ENCODE results near the gene IMPACT.

The IMPACT gene

DNA sequence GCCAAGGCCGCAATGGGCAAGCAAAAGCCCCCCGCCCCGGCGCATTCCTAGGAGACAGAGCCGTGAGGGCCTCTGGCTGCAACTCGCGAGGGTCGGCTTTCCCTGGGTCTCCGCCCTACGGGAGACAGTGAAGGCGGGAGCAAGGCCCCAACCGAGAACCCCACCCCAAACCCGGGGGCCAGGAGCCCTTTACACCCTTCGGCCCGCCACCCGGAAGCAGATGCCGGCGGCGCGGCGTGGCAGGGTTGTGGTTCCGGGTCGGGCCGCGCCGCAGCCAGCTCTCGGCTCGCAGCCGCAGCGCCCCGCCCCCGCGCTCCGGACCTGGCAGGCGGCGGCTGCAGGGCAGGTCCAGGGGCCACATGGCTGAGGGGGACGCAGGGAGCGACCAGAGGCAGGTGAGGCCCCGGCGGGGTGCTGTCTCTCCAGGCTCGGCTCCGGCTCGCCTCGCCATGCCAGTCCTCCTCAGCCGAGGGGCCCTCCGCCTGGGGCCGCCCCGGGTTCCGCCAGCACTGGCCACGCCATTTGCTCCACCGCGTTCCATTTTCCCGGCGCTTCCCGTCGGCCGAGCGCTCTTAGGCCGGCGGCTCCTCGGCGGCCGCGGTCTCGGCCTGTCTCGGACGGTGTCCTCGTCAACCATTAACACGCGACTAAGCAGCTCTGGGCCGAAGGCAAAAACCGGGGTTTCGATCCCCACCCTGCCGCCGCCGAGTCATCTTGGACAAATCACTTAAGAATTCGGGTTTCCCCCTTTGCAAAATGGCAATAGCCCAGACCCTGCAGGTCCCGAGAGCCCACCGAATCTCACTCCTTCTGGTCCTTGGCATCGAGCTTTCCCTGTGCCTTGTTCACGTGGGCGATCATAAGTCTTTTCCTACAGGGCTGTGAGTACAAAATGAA, at the start of gene IMPACT:
Gene IMPACT, plus strand, starts transcription at position 273 of the 897 bp plus-strand sequence. Its CDS starts 87 bp downstream, at position 360.
- Histone ChIP-seq H3K4me3 (ENCODE audit: low read depth in 1 of 2, low read length in 2 of 2) (peak within 1 kb of the TSS; percentile 34 to 89), H3K9ac (ENCODE audit: low read length) (peak within 1 kb of the TSS; percentile 68), H3K27me3 (ENCODE audit: control insufficient read depth in 1 of 2, insufficient read depth in 2 of 2, low read length in 2 of 2) (no peaks in the 10 kb centered on the region), H3K36me3 (ENCODE audit: insufficient read depth, low read length) (no peaks in the 10 kb centered on the region), H3K9me3 (ENCODE audit: low read length) (no peaks in the 10 kb centered on the region), H3K27ac (ENCODE audit: low read depth, low read length) (peak within 1 kb of the TSS; percentile 77), H3K4me1 (ENCODE audit: insufficient read depth, low read length) (peaks cover 12% of the 10 kb centered on the region)

- no peaks in the 10 kb centered on the region for H3K27me3 ChIP-seq (ENCODE audit: control insufficient read depth in 1 of 2, insufficient read depth in 2 of 2, low read length in 2 of 2)
- no peak overlapping the region for H3K27ac ChIP-seq (ENCODE audit: low read depth, low read length)
- peaks cover 5% of the 10 kb centered on the region for H3K36me3 ChIP-seq (ENCODE audit: insufficient read depth, low read length)
- no peak overlapping the region for H3K9ac ChIP-seq (ENCODE audit: low read length)
- H3K9me3 ChIP-seq (ENCODE audit: low read length) = no peaks in the 10 kb centered on the region
- no peaks in the 10 kb centered on the region for H3K4me1 ChIP-seq (ENCODE audit: insufficient read depth, low read length)
- H3K4me3 ChIP-seq (ENCODE audit: low read depth in 1 of 2, low read length in 2 of 2) = no peak overlapping the region
Measured at GRCh38 chr18:24378598-24378997, 47.9 kb upstream of the IMPACT start.

DNA sequence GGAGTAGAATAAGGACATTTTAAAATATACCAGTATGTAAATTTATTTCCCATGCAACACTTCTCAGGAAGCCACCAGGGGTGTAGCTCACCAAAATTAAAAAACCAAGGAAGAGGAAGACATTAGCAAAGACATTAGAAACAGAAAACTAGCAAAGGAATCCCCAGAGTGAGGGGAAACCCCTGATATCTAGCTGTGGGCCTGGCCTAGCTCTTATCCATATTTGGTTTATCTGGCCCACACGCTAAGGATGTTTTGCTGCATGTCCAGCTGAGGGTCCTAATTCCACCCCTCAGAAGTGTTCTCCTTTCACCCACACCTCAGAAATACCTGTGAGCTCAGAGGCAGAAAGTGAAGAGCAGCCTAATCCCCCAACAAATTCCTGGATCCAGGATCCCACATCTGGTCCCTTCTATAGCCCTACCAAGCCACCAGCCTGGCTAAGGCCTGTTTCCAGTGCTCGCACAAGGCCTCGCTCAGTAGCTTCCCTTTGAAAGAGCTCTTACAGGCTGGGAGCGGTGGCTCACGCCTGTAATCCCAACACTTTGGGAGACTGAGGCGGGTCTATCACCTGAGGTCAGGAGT, 46.2 kb upstream of the IMPACT start:
- no peak overlapping the region for H3K27ac ChIP-seq (ENCODE audit: low read depth, low read length)
- H3K4me1 ChIP-seq (ENCODE audit: insufficient read depth, low read length) = no peaks in the 10 kb centered on the region
- peaks cover 3% of the 10 kb centered on the region for H3K36me3 ChIP-seq (ENCODE audit: insufficient read depth, low read length)
- H3K9me3 ChIP-seq (ENCODE audit: low read length) = no peaks in the 10 kb centered on the region
- H3K9ac ChIP-seq (ENCODE audit: low read length) = no peak overlapping the region
- H3K4me3 ChIP-seq (ENCODE audit: low read depth in 1 of 2, low read length in 2 of 2) = no peak overlapping the region
- no peaks in the 10 kb centered on the region for H3K27me3 ChIP-seq (ENCODE audit: control insufficient read depth in 1 of 2, insufficient read depth in 2 of 2, low read length in 2 of 2)

DNA sequence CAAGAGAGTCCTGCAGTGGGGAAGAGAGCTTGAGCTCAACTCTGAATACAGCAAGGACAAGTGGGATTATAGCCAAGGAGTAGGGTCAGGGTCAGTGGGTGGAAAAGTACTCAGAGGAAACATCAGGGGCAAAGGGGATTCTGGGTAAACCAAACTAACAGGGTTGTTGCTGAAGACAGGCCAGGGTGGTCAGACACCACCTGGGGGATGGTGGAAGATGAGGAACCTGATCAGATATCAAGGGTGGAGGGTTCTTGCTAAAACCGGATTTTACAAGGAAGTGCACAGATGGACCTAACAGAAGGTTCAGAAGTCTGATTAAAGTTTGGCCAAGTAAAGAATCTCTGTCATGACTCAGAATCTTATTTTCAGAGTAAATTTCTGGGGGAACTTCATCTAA, 45.3 kb upstream of the IMPACT start:
- H3K27ac ChIP-seq (ENCODE audit: low read depth, low read length) = no peak overlapping the region
- no peaks in the 10 kb centered on the region for H3K4me1 ChIP-seq (ENCODE audit: insufficient read depth, low read length)
- no peaks in the 10 kb centered on the region for H3K9me3 ChIP-seq (ENCODE audit: low read length)
- H3K36me3 ChIP-seq (ENCODE audit: insufficient read depth, low read length) = no peaks in the 10 kb centered on the region
- H3K27me3 ChIP-seq (ENCODE audit: control insufficient read depth in 1 of 2, insufficient read depth in 2 of 2, low read length in 2 of 2) = no peaks in the 10 kb centered on the region
- H3K4me3 ChIP-seq (ENCODE audit: low read depth in 1 of 2, low read length in 2 of 2) = no peak overlapping the region
- no peak overlapping the region for H3K9ac ChIP-seq (ENCODE audit: low read length)

GRCh38 chr18:24386681-24387080, 39.8 kb upstream of the IMPACT start:
- H3K9ac ChIP-seq (ENCODE audit: low read length) = no peak overlapping the region
- H3K36me3 ChIP-seq (ENCODE audit: insufficient read depth, low read length) = no peaks in the 10 kb centered on the region
- H3K4me3 ChIP-seq (ENCODE audit: low read depth in 1 of 2, low read length in 2 of 2) = no peak overlapping the region
- no peaks in the 10 kb centered on the region for H3K4me1 ChIP-seq (ENCODE audit: insufficient read depth, low read length)
- H3K27me3 ChIP-seq (ENCODE audit: control insufficient read depth in 1 of 2, insufficient read depth in 2 of 2, low read length in 2 of 2) = no peaks in the 10 kb centered on the region
- H3K9me3 ChIP-seq (ENCODE audit: low read length) = no peaks in the 10 kb centered on the region
- H3K27ac ChIP-seq (ENCODE audit: low read depth, low read length) = no peak overlapping the region

DNA sequence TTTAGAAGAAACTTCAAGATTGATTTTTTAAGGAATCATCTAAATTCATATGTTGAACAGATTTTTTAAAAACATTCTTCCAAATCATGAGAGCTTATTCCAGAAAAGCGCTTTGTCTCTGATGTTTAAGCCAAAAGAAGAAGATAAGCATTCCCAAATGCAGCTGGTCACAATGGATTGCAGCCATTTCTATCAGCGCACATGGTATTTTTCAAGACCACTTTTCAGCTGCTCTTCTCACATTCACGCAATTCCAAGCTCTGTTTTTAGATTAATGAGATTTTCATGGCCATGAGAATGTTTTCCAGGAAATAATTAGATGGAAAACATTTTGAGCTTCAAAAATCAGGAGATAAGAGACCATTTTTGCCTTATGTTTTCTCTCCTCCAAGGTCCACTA, 37.5 kb upstream of the IMPACT start:
- H3K4me3 ChIP-seq (ENCODE audit: low read depth in 1 of 2, low read length in 2 of 2) = no peak overlapping the region
- H3K36me3 ChIP-seq (ENCODE audit: insufficient read depth, low read length) = no peaks in the 10 kb centered on the region
- H3K27me3 ChIP-seq (ENCODE audit: control insufficient read depth in 1 of 2, insufficient read depth in 2 of 2, low read length in 2 of 2) = no peaks in the 10 kb centered on the region
- H3K9ac ChIP-seq (ENCODE audit: low read length) = no peak overlapping the region
- H3K4me1 ChIP-seq (ENCODE audit: insufficient read depth, low read length) = no peaks in the 10 kb centered on the region
- H3K9me3 ChIP-seq (ENCODE audit: low read length) = no peaks in the 10 kb centered on the region
- H3K27ac ChIP-seq (ENCODE audit: low read depth, low read length) = no peak overlapping the region

DNA sequence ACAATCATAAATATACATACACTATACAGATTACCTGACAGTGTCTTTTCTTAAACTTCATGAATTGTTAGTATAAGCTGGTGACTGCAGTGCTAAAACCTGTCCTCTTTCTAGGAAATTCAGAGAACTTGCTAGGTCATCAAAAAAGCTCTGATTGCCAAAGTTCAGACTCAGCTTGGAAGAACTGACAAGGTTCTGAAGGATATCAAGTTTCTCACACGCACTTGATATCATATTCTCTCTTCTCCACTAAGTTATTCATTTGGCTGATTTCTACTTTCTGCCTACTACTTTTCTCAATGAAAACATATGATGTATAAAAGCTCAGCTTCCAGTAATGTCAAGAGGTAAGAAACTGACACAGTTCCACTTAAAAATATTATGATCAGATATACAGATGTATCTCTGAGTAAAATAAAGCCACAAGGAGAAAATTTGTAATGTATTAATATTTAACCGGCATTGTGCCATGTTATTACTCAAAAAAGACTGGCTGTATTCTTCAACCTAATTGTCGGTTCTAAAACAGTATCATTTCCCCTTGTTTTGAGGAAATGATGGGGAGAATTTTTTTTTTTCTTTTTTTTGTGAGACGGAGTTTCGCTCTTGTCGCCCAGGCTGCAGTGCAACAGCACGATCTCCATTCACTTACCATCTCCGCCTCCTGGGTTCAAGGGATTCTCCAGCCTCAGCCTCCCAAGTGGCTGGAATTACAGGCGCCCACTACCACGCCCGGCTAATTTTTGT, 31.2 kb upstream of the IMPACT start:
- H3K27ac ChIP-seq (ENCODE audit: low read depth, low read length) = no peak overlapping the region
- no peak overlapping the region for H3K4me3 ChIP-seq (ENCODE audit: low read depth in 1 of 2, low read length in 2 of 2)
- no peak overlapping the region for H3K9ac ChIP-seq (ENCODE audit: low read length)
- H3K27me3 ChIP-seq (ENCODE audit: control insufficient read depth in 1 of 2, insufficient read depth in 2 of 2, low read length in 2 of 2) = no peaks in the 10 kb centered on the region
- no peaks in the 10 kb centered on the region for H3K36me3 ChIP-seq (ENCODE audit: insufficient read depth, low read length)
- H3K4me1 ChIP-seq (ENCODE audit: insufficient read depth, low read length) = peaks cover 11% of the 10 kb centered on the region
- no peaks in the 10 kb centered on the region for H3K9me3 ChIP-seq (ENCODE audit: low read length)

DNA sequence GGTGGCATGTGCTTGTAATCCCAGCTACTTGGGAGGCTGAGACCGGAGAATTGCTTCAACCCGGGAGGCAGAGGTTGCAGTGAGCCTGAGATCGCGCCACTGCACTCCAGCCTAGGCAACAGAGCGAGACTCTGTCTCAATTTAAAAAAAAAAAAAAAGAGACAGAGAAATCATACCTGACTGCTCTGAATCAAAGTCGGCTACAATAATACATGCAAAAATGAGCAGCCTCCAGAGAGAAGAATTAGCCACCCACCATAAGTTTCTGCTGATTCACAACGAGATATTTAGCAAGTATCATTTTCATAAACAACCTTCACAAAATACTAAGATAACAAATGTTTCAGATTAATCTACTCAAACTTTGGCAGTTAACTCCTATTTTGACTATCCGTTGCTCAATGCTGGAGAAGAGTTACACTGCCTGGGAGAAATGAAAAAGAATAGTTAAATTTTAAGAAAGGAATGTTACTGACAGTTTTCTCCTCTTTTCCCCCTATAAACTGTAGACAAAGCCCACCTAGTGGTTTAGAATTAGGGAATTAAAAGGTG, 30.3 kb upstream of the IMPACT start:
- no peak overlapping the region for H3K4me3 ChIP-seq (ENCODE audit: low read depth in 1 of 2, low read length in 2 of 2)
- H3K9ac ChIP-seq (ENCODE audit: low read length) = no peak overlapping the region
- no peaks in the 10 kb centered on the region for H3K9me3 ChIP-seq (ENCODE audit: low read length)
- H3K27me3 ChIP-seq (ENCODE audit: control insufficient read depth in 1 of 2, insufficient read depth in 2 of 2, low read length in 2 of 2) = no peaks in the 10 kb centered on the region
- H3K27ac ChIP-seq (ENCODE audit: low read depth, low read length) = no peak overlapping the region
- peaks cover 11% of the 10 kb centered on the region for H3K4me1 ChIP-seq (ENCODE audit: insufficient read depth, low read length)
- H3K36me3 ChIP-seq (ENCODE audit: insufficient read depth, low read length) = no peaks in the 10 kb centered on the region

DNA sequence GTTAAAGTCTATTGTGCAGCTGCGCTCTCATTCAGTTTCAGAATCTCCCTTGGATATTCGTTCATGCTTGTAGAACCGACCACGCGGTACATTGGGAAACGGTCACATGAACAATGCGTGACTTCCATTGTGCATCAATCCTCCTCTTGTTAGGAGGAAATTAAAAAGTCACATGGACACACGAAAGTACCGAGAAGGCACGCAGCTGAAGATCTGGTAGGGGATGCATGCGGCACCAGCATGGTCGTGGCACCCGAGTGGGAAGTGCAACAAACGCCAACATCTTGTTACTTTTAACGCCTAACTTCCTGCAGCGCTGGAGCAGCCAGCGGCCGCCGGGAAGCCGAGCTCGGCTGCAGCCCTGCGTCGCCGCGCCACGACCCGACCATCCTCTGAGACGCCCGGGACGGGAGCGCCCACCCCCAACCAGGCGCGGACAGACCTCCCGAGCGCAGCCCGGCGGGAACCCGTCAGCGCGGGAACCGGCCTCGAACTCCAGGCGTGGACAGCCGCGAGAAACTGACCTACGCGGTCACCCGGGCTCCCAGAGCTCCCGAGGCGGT, 29.3 kb upstream of the IMPACT start:
- no peaks in the 10 kb centered on the region for H3K9me3 ChIP-seq (ENCODE audit: low read length)
- peak overlapping the region; percentile 66 to 82 for H3K4me3 ChIP-seq (ENCODE audit: low read depth in 1 of 2, low read length in 2 of 2)
- no peak overlapping the region for H3K9ac ChIP-seq (ENCODE audit: low read length)
- no peaks in the 10 kb centered on the region for H3K36me3 ChIP-seq (ENCODE audit: insufficient read depth, low read length)
- H3K27me3 ChIP-seq (ENCODE audit: control insufficient read depth in 1 of 2, insufficient read depth in 2 of 2, low read length in 2 of 2) = no peaks in the 10 kb centered on the region
- peaks cover 11% of the 10 kb centered on the region for H3K4me1 ChIP-seq (ENCODE audit: insufficient read depth, low read length)
- peak overlapping the region; percentile 72 for H3K27ac ChIP-seq (ENCODE audit: low read depth, low read length)

DNA sequence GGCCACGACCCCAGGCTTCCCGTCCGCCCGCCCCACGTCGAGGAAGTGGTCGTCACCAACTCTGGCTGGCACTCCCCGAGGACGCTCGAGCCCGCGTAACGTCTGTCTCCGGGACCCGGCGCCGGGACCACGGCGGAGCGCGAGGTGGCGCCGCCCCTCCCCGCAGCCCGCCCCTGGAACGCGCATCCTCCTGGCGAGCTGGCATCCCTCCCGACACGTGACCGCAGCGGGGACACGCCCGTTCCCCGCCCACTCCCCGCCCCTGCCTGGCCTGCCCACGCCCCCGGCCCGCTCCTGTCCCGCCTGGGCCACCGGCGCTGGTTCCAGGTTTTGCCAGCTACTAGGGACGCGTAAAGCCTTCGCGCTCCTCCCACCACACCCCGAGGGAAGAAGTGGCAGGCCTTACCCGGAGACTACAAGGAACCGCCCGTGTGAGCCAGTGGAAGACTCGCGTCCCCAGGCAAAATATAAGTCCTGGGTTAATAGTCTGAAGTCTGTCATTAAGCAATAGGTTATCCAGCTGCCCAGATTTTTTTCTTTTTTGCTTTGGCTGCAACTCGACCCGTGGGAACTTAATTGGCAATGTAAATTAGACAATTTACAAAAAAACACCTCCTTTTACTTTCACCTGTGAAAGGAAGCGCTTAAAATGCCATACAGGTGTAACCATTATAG, 28.6 kb upstream of the IMPACT start, which contains the start of gene OSBPL1A:
Gene OSBPL1A, minus strand, starts transcription at position 131 of the 675 bp plus-strand sequence. CDS start 20,291 bp downstream, outside the sequence.
- no peaks in the 10 kb centered on the region for H3K9me3 ChIP-seq (ENCODE audit: low read length)

More for the DNA sequence above, 28.6 kb upstream of the IMPACT start, which contains the start of gene OSBPL1A:
- Histone ChIP-seq H3K27me3 (ENCODE audit: control insufficient read depth in 1 of 2, insufficient read depth in 2 of 2, low read length in 2 of 2) (no peaks in the 10 kb centered on the region), H3K27ac (ENCODE audit: low read depth, low read length) (peak within 1 kb of the TSS; percentile 72), H3K36me3 (ENCODE audit: insufficient read depth, low read length) (no peaks in the 10 kb centered on the region), H3K9ac (ENCODE audit: low read length) (peak within 1 kb of the TSS; percentile 58), H3K4me1 (ENCODE audit: insufficient read depth, low read length) (peaks cover 11% of the 10 kb centered on the region), H3K4me3 (ENCODE audit: low read depth in 1 of 2, low read length in 2 of 2) (peak within 1 kb of the TSS; percentile 66 to 82)
